ENCODE measurements around the gene ZFYVE21. TPM values are rescaled to one million over a fixed set of nuclear protein-coding genes. Genes with fewer than 3 reads are reported as not detected.

ZFYVE21 gene
- total RNA-seq, 4 donors from 2014 or later = 151 to 308 (median 224) TPM

DNA sequence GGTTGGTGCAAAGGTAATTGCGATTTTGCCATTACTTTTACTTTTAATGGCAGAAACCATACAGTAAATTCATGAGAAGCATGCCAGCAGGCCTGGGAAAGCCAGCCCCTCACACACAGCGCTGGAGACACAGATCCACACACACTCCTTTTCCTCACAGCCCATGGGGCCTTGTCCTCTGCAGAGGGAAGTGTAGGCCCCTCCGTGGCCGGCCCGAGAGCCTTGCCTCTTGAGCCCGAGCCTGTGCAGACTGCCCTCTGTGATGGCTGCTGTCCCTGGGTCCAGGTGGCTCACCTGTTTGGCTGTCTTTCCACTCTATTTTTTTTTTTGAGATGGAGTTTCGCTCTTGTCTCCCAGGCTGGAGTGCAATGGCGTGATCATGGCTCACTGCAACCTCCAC, 39.7 kb upstream of the ZFYVE21 start:
- peaks cover 6 to 98% (median 32%) of the 10 kb centered on the region in 3 donors for H3K36me3 ChIP-seq

GRCh38 chr14:103676881-103677675, 38.5 kb upstream of the ZFYVE21 start:
- DNase-seq (ENCODE audit: low spot score in 2 of 2) = no peak
- Histone ChIP-seq H3K36me3 (peaks cover 6 to 98% (median 32%) of the 10 kb centered on the region in 3 donors), H3K27me3 (no peaks in the 10 kb centered on the region), H3K4me3 (no peak overlapping the region), H3K4me1 (peaks cover 0 to 9% (median 0%) of the 10 kb centered on the region in 4 donors), H3K9me3 (no peaks in the 10 kb centered on the region), H3K27ac (no peak overlapping the region)
- TF ChIP-seq EP300 (IDR thresholded peaks at IDR 0.05) = no peak
- TF ChIP-seq, protein P1, sequence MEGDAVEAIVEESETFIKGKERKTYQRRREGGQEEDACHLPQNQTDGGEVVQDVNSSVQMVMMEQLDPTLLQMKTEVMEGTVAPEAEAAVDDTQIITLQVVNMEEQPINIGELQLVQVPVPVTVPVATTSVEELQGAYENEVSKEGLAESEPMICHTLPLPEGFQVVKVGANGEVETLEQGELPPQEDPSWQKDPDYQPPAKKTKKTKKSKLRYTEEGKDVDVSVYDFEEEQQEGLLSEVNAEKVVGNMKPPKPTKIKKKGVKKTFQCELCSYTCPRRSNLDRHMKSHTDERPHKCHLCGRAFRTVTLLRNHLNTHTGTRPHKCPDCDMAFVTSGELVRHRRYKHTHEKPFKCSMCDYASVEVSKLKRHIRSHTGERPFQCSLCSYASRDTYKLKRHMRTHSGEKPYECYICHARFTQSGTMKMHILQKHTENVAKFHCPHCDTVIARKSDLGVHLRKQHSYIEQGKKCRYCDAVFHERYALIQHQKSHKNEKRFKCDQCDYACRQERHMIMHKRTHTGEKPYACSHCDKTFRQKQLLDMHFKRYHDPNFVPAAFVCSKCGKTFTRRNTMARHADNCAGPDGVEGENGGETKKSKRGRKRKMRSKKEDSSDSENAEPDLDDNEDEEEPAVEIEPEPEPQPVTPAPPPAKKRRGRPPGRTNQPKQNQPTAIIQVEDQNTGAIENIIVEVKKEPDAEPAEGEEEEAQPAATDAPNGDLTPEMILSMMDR (IDR thresholded peaks at IDR 0.05) = no peak
- no peak for TF ChIP-seq POLR2A (IDR thresholded peaks at IDR 0.05)
- 84% methylated on average over 16 of the region's 16 CpGs for WGBS, 2 donors

More for the DNA sequence above, 39.7 kb upstream of the ZFYVE21 start:
- Histone ChIP-seq H3K4me1 (peaks cover 0 to 9% (median 0%) of the 10 kb centered on the region in 4 donors), H3K4me3 (no peak overlapping the region), H3K27ac (no peak overlapping the region), H3K27me3 (no peaks in the 10 kb centered on the region), H3K9me3 (no peaks in the 10 kb centered on the region)
- TF ChIP-seq POLR2A (IDR thresholded peaks at IDR 0.05) = no peak
- TF ChIP-seq, protein P1 (IDR thresholded peaks at IDR 0.05) = no peak
- no peak for TF ChIP-seq EP300 (IDR thresholded peaks at IDR 0.05)
- WGBS, 2 donors = 93 to 95% methylated on average over 8 of the region's 8 CpGs
- no peak for DNase-seq (ENCODE audit: low spot score in 2 of 2)

GRCh38 chr14:103679351-103679750, 36.3 kb upstream of the ZFYVE21 start:
- DNase-seq (ENCODE audit: low spot score in 2 of 2) = no peak
- Histone ChIP-seq H3K27ac (peak overlapping the region in 2 of 4 donors; percentile 7 to 59), H3K27me3 (no peaks in the 10 kb centered on the region), H3K4me1 (peaks cover 0 to 9% (median 0%) of the 10 kb centered on the region in 4 donors), H3K4me3 (no peak overlapping the region), H3K9me3 (no peaks in the 10 kb centered on the region), H3K36me3 (peaks cover 6 to 97% (median 28%) of the 10 kb centered on the region in 3 donors)
- TF ChIP-seq, protein P1 (IDR thresholded peaks at IDR 0.05) = peak; percentile 27 to 42 (median 31)
- TF ChIP-seq POLR2A (IDR thresholded peaks at IDR 0.05) = no peak
- TF ChIP-seq EP300 (IDR thresholded peaks at IDR 0.05) = no peak
- WGBS, 2 donors = 37 to 43% methylated on average over 13 of the region's 13 CpGs

DNA sequence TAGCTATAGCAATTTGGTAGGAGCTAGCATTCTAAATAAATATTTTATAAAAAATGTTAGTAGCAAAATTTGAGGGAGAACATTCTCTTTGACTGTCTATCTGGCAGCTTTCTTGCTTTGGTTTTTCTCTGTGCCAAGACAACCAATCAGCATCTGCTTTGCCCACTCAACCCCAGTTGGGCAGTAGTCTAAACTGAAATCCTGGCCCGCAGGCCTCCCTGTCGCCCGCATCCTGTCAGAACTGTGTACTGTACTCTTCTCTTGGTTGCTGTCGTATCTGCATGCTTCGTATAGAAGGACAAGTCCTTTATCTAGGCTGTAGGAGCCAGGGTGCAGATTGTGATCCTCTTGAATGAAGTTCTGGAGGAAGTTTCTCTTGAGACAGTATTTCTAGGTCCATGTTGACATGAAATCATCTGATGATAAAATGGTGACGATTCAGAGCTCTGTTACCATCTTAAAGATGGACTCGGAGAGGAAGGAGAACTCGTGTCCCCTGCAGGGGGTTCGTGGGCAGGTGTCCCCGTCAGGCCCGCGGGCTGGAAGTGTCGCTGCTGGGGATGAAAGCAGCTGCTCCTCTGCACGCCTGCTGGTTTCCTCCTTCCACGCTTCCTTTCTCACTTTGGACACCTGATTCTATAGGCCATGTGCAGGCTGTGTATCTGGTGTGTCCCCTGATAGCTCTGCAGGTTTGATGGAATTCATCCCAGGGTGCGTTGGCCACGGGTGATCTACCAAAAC, 34.9 kb upstream of the ZFYVE21 start:
- Histone ChIP-seq H3K27ac (no peak overlapping the region), H3K36me3 (peaks cover 6 to 97% (median 20%) of the 10 kb centered on the region in 3 donors), H3K4me1 (peaks cover 0 to 9% (median 0%) of the 10 kb centered on the region in 4 donors), H3K27me3 (no peaks in the 10 kb centered on the region), H3K4me3 (no peak overlapping the region), H3K9me3 (no peaks in the 10 kb centered on the region)
- no peak for TF ChIP-seq EP300 (IDR thresholded peaks at IDR 0.05)
- TF ChIP-seq POLR2A (IDR thresholded peaks at IDR 0.05) = no peak
- TF ChIP-seq, protein P1 (IDR thresholded peaks at IDR 0.05) = no peak
- 86 to 87% methylated on average over 17 of the region's 17 CpGs for WGBS, 2 donors
- no peak for DNase-seq (ENCODE audit: low spot score in 2 of 2)
